ENCODE results near the gene PPME1. TPM values are rescaled to one million over a fixed set of nuclear protein-coding genes. Genes with fewer than 3 reads are reported as not detected.

Gene PPME1
- total RNA-seq, 1 experiment from 2014 or later, result 68.3 TPM

DNA sequence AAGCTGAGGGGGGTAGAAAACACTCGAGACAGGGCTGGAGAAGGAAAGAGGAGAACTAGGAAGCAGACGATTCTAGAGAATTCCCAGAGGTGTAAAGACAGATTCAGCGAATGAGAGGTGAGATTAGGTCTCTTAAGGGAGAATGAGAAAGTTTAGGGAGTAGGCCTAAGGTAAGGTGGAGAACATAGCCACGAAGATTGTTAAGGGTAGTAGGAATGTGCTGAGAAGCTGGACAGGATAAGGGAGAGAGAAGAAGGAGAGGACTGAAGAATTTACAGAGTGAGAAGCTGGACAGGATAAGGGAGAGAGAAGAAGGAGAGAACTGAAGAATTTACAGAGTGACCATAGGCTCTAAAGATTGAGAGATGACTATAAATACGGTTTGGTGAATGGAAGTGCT lies 908 bp downstream of the PPME1 start:
- Histone ChIP-seq H3K27ac (ENCODE audit: low read depth, low read length) (peak overlapping the region; percentile 66), H2AFZ (ENCODE audit: low read depth, low read length, poor library complexity, severe bottlenecking) (no peak overlapping the region), H3K36me3 (ENCODE audit: control insufficient read depth in 1 of 2, insufficient read depth in 2 of 2, low read length in 2 of 2) (peaks cover 11 to 12% of the 10 kb centered on the region in 2 experiments), H3K9ac (ENCODE audit: low read length) (peak overlapping the region; percentile 89), H3K9me3 (ENCODE audit: control insufficient read depth in 1 of 2, insufficient read depth in 1 of 2, low read depth in 1 of 2, low read length in 2 of 2) (no peaks in the 10 kb centered on the region), H3K4me3 (replicated peaks in 1 of 2; ENCODE audit: low read depth in 1 of 2, low read length in 2 of 2) (peak overlapping the region; percentile 86 to 94), H4K20me1 (ENCODE audit: insufficient read depth) (0 out of 2 replicates have a peak, but pooled peaks cover 3% of the 10 kb centered on the region), H3K9me2 (ENCODE audit: insufficient read depth) (no peaks in the 10 kb centered on the region), H3K4me2 (ENCODE audit: low read length) (peak overlapping the region; percentile 90), H3K27me3 (ENCODE audit: insufficient read depth, low read length) (no peaks in the 10 kb centered on the region), H3K4me1 (ENCODE audit: control insufficient read depth in 1 of 2, insufficient read depth in 2 of 2, low read length in 2 of 2) (peaks cover 12 to 18% of the 10 kb centered on the region in 2 experiments; a peak in 2 of 4 replicates), H3K79me2 (ENCODE audit: insufficient read depth, low read length) (peaks cover 84% of the 10 kb centered on the region)
- ChIA-PET RAD21 (ENCODE audit: low non-redundant PET in 1 of 2, low total read pairs in 2 of 2, uncharacterized antibody in 2 of 2, unreplicated experiment in 2 of 2) (interaction anchor here in 1 of 2 experiments (0.6 kb wide), 1 partner anchor 383 kb away, joined by 3 read pairs; no protein-coding TSS in a partner anchor), POLR2A (no interaction called here), CTCF (no interaction called here)
- no TSS peak for BruUV-seq (replicated peaks)
- ATAC-seq (no peak), DNase-seq (ENCODE audit: low read depth, low spot score) (no peak)
- intact Hi-C loops (cut with micrococcal nuclease), result loop anchor here (1.0 to 5.0 kb wide), 2 partner anchors 190 to 207 kb away; partner anchors contain the start of gene UCP2
- TF ChIP-seq, protein P1, sequence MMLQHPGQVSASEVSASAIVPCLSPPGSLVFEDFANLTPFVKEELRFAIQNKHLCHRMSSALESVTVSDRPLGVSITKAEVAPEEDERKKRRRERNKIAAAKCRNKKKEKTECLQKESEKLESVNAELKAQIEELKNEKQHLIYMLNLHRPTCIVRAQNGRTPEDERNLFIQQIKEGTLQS (IDR thresholded peaks at IDR 0.05), result no peak

DNA sequence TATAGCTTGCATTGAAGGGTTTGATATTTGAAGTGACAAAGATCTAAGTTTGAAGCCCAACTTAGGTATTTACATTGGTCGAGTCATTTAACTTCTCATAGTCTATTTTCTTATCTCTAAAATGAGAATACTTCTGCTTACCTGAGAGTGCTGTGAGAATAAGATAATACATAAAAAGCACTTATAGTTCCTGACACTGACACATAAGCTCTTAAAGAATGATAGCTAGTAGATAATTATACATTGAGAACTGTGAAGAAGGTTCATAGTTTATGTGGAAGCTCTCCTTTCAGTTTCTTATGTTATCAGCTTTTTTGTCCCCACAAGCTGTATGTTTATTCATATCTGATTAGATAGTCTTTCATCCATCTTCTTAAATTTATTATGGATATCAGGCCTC lies 4.8 kb downstream of the PPME1 start:
- Histone ChIP-seq H3K9me2 (ENCODE audit: insufficient read depth) (no peaks in the 10 kb centered on the region), H3K27me3 (ENCODE audit: insufficient read depth, low read length) (no peaks in the 10 kb centered on the region), H3K27ac (ENCODE audit: low read depth, low read length) (no peak overlapping the region), H3K4me1 (ENCODE audit: control insufficient read depth in 1 of 2, insufficient read depth in 2 of 2, low read length in 2 of 2) (peaks cover 7 to 21% of the 10 kb centered on the region in 2 experiments; a peak in 2 of 4 replicates), H2AFZ (ENCODE audit: low read depth, low read length, poor library complexity, severe bottlenecking) (no peak overlapping the region), H3K4me3 (replicated peaks in 1 of 2; ENCODE audit: low read depth in 1 of 2, low read length in 2 of 2) (no peak overlapping the region), H3K4me2 (ENCODE audit: low read length) (no peak overlapping the region), H3K36me3 (ENCODE audit: control insufficient read depth in 1 of 2, insufficient read depth in 2 of 2, low read length in 2 of 2) (no peaks in the 10 kb centered on the region), H3K9me3 (ENCODE audit: control insufficient read depth in 1 of 2, insufficient read depth in 1 of 2, low read depth in 1 of 2, low read length in 2 of 2) (no peaks in the 10 kb centered on the region), H4K20me1 (ENCODE audit: insufficient read depth) (0 out of 2 replicates have a peak, but pooled peaks cover 9% of the 10 kb centered on the region), H3K79me2 (ENCODE audit: insufficient read depth, low read length) (peaks cover 95% of the 10 kb centered on the region), H3K9ac (ENCODE audit: low read length) (no peak overlapping the region)
- no peak for ATAC-seq
- POLR2A ChIA-PET, result no interaction called here
- intact Hi-C loops (cut with micrococcal nuclease), result no loop called here
- no peak for DNase-seq (ENCODE audit: low read depth, low spot score)
- BruUV-seq (replicated peaks), result no TSS peak
- CTCF ChIA-PET, result no interaction called here
- no peak for TF ChIP-seq YY1 (IDR thresholded peaks at IDR 0.05; ENCODE audit: extremely low read depth, insufficient replicate concordance, low read depth, low read length)
- no peak for TF ChIP-seq ZNF274 (IDR thresholded peaks at IDR 0.05; ENCODE audit: low read depth, low read length)
- TF ChIP-seq CBX3 (IDR thresholded peaks at IDR 0.05; ENCODE audit: low read depth), result no peak
- TF ChIP-seq, protein P2, sequence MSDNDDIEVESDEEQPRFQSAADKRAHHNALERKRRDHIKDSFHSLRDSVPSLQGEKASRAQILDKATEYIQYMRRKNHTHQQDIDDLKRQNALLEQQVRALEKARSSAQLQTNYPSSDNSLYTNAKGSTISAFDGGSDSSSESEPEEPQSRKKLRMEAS (IDR thresholded peaks at IDR 0.05), result no peak
- no peak for TF ChIP-seq CEBPB (IDR thresholded peaks at IDR 0.05; ENCODE audit: low read depth)
- no peak for TF ChIP-seq EZH2phosphoT487 (IDR thresholded peaks at IDR 0.05; ENCODE audit: borderline replicate concordance)
- RAD21 ChIA-PET (ENCODE audit: low non-redundant PET in 1 of 2, low total read pairs in 2 of 2, uncharacterized antibody in 2 of 2, unreplicated experiment in 2 of 2), result no interaction called here
